Glutamatergic neuron (in vitro differentiated cells): Measurements from ENCODE around the gene GAS5. TPM values are rescaled to one million over a fixed set of nuclear protein-coding genes. Genes with fewer than 3 reads are reported as not detected.

Experiments used
- DNase-seq: peaks from one replicate; pipeline ENCODE4 v3.0.0; 2022
- H3K27ac Mint-ChIP-seq: one replicate; pipeline ENCODE4 v1.8.0; 2020; ENCODE audit warnings: mild to moderate bottlenecking, mixed read lengths, inconsistent platforms; ENCODE audit not compliant: unreplicated experiment
- H3K27me3 Mint-ChIP-seq: one replicate; pipeline ENCODE4 v1.8.0; 2020; ENCODE audit warnings: mild to moderate bottlenecking, moderate library complexity, mixed read lengths, inconsistent platforms; ENCODE audit not compliant: unreplicated experiment
- H3K36me3 Mint-ChIP-seq: one replicate; pipeline ENCODE4 v1.8.0; 2020; ENCODE audit warnings: mild to moderate bottlenecking, mixed read lengths, inconsistent platforms; ENCODE audit not compliant: unreplicated experiment
- H3K4me1 Mint-ChIP-seq: one replicate; pipeline ENCODE4 v1.8.0; 2020; ENCODE audit warnings: mild to moderate bottlenecking, low read depth, mixed read lengths, inconsistent platforms; ENCODE audit not compliant: unreplicated experiment
- H3K4me3 Mint-ChIP-seq: one replicate; pipeline ENCODE4 v1.8.0; 2020; ENCODE audit warnings: mild to moderate bottlenecking, mixed read lengths, inconsistent platforms; ENCODE audit not compliant: unreplicated experiment
- H3K9me3 Mint-ChIP-seq: one replicate; pipeline ENCODE4 v1.8.0; 2020; ENCODE audit warnings: mild to moderate bottlenecking, moderate library complexity, mixed read lengths, inconsistent platforms; ENCODE audit not compliant: unreplicated experiment
- total RNA-seq: library from RNA; stranded (reverse); fragmentation: NEBNext Ultra II Directional; extraction: Animal tissue kit (Norgen Biotek cat#: 25700); gene quantifications from one replicate; pipeline ENCODE4 v1.2.1, GENCODE V29; 2021; ENCODE audit not compliant: unreplicated experiment
- TF ChIP-seq, protein P1 (sequence below): fragments of 200-600 bp; sonication (generic); IDR thresholded peaks from one replicate; pipeline ENCODE4 v1.5.0; 2021; ENCODE audit not compliant: partially characterized antibody, unreplicated experiment

Gene GAS5
- total RNA-seq, 1 donor from 2014 or later = 281 TPM

DNA sequence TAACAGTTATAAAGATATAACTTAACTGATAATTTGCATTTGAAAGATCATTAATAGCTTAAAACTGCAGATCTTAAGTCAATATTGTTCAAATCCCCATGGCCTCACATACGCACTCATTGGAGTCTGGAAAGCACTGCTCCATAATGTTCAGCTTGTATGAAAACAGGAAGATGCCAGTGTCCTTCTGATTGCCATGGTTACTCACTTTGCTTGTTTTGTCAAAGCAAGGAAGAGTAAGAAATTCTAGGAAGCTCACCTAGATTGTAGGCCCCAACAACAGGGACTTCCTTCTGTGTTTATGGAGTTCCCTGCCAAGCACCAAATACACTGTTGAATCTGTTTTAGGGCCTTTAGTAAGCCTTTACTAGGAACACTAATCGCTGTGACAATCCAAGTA lies 10.9 kb downstream of the GAS5 start:
- Mint-ChIP-seq H3K4me1 (peaks cover 3% of the 10 kb centered on the region), H3K4me3 (no peak overlapping the region), H3K36me3 (no peaks in the 10 kb centered on the region), H3K9me3 (peaks cover under 1% of the 10 kb centered on the region), H3K27me3 (no peaks in the 10 kb centered on the region), H3K27ac (no peak overlapping the region)
- no peak for DNase-seq
- TF ChIP-seq, protein P1, sequence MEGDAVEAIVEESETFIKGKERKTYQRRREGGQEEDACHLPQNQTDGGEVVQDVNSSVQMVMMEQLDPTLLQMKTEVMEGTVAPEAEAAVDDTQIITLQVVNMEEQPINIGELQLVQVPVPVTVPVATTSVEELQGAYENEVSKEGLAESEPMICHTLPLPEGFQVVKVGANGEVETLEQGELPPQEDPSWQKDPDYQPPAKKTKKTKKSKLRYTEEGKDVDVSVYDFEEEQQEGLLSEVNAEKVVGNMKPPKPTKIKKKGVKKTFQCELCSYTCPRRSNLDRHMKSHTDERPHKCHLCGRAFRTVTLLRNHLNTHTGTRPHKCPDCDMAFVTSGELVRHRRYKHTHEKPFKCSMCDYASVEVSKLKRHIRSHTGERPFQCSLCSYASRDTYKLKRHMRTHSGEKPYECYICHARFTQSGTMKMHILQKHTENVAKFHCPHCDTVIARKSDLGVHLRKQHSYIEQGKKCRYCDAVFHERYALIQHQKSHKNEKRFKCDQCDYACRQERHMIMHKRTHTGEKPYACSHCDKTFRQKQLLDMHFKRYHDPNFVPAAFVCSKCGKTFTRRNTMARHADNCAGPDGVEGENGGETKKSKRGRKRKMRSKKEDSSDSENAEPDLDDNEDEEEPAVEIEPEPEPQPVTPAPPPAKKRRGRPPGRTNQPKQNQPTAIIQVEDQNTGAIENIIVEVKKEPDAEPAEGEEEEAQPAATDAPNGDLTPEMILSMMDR = no peak

DNA sequence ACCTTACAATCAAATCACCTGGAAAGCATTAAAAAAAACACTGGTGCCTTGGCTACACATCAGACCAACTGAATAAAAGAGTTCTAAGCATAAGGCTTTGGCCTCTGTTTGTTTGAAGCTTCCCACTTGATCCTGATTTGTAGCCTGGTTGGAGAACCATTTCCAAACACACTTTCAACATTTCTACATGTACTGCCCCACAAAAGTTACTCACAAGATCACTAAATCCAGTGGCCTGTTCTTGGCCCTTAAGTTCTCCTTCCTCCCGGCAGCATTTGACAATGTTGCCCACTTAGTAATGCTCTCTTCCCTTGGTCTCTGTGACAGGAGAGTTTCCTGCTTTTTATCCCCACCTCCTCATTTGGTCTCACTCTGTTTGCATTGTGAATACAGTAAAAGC lies 11.8 kb downstream of the GAS5 start:
- peaks cover 3% of the 10 kb centered on the region for H3K4me1 Mint-ChIP-seq
- no peak for DNase-seq
- no peak overlapping the region for H3K27ac Mint-ChIP-seq
- H3K4me3 Mint-ChIP-seq = no peak overlapping the region
- no peaks in the 10 kb centered on the region for H3K9me3 Mint-ChIP-seq
- H3K27me3 Mint-ChIP-seq = no peaks in the 10 kb centered on the region
- H3K36me3 Mint-ChIP-seq = no peaks in the 10 kb centered on the region
- TF ChIP-seq, protein P1 = no peak

DNA sequence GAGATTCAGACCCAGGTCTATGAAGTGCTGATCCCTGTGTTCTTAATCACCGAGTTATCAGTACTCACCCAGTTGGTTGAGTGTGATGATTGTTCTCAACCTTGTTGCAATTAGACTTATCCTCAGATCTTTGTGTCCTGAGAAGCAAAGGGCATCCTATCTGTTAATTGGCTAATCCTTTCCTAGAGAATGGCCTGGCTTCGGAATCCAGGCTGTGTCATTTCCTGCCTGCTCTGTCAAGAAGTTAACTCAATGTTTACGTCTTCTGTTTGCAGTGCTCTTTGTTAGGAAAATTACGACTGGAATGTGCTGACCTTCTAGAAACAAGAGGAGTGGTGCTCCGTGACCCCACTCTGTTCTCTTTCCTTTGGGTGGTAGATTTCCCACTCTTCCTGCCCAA lies 14.7 kb downstream of the GAS5 start:
- no peak for DNase-seq
- TF ChIP-seq, protein P1 = no peak

DNA sequence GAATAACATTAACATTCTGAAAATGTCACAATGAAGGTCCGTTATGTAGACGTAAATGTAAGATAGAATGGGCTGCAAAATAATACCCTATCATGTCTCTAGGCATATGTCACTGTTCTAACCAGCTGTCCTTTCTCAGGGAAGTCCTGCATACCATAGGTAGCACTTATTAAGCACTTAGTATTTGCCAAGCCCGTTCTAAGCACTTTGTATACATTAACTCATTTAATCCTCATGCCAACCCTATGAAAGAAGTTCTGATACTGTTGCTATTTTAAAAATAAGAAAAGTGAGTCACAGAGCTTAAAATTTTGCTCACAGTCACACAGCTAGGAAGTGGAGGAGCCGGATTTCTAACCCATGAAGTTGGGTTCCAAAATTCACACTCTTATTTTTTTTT lies 15.7 kb downstream of the GAS5 start:
- H3K9me3 Mint-ChIP-seq = no peaks in the 10 kb centered on the region
- TF ChIP-seq, protein P1 = no peak
- DNase-seq = no peak
- peaks cover 3% of the 10 kb centered on the region for H3K4me1 Mint-ChIP-seq
- peak overlapping the region; percentile 55 for H3K27ac Mint-ChIP-seq
- no peak overlapping the region for H3K4me3 Mint-ChIP-seq
- no peaks in the 10 kb centered on the region for H3K27me3 Mint-ChIP-seq
- no peaks in the 10 kb centered on the region for H3K36me3 Mint-ChIP-seq

More for the DNA sequence above, 14.7 kb downstream of the GAS5 start:
- peaks cover 3% of the 10 kb centered on the region for H3K4me1 Mint-ChIP-seq
- H3K27me3 Mint-ChIP-seq = no peaks in the 10 kb centered on the region
- H3K4me3 Mint-ChIP-seq = peak overlapping the region; percentile 25
- H3K27ac Mint-ChIP-seq = no peak overlapping the region
- H3K36me3 Mint-ChIP-seq = no peaks in the 10 kb centered on the region
- no peaks in the 10 kb centered on the region for H3K9me3 Mint-ChIP-seq

DNA sequence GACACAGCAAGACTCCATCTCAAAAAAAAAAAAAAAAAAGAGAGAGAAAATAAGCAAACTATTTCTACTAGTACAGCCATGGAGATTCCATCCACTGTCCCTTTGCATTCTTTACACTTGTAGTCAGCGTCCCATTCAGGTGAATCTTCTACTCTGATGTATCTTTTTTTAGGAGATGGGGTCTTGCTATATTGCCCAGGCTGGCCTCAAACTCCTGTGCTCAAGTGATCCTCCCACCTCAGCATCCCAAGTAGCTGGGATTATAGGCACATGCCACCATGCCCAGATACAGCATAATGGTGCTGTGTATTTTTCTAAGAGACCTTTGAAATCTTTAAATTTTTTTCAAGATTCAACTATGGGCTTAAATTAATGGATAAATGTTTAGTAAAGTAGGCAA lies 35.0 kb downstream of the GAS5 start:
- Mint-ChIP-seq H3K27ac (no peak overlapping the region), H3K4me1 (no peaks in the 10 kb centered on the region), H3K9me3 (no peaks in the 10 kb centered on the region), H3K4me3 (no peak overlapping the region), H3K36me3 (no peaks in the 10 kb centered on the region), H3K27me3 (no peaks in the 10 kb centered on the region)
- TF ChIP-seq, protein P1 = no peak
- no peak for DNase-seq
